Right atrium auricular region (tissue), 2 donors: ENCODE results near the gene INPP5A. TPM values are rescaled to one million over a fixed set of nuclear protein-coding genes. Genes with fewer than 3 reads are reported as not detected.

Experiments
- DNase-seq: peaks from one replicate; pipeline ENCODE4 v3.0.0-alpha.2; 2019; ENCODE audit warnings: low spot score
- H3K27ac ChIP-seq, 2 donors: fragments of 200-600 bp; sonication (generic); 1 replicate in 1 of 2; 2 replicates in 1 of 2; pipeline ENCODE4 v1.5.1; 2016 to 2019
- H3K27me3 ChIP-seq, 2 donors: fragments of 200-600 bp; sonication (generic); one replicate each; pipeline versions ENCODE4 v1.5.1 to v1.6.0; 2017 to 2019
- H3K36me3 ChIP-seq: fragments of 200-600 bp; sonication (generic); one replicate; pipeline ENCODE4 v1.5.1; 2016
- H3K4me1 ChIP-seq, 2 donors: fragments of 200-600 bp; sonication (generic); one replicate each; pipeline versions ENCODE4 v1.5.1 to v1.6.0; 2017 to 2019
- H3K4me3 ChIP-seq, 2 donors: fragments of 200-600 bp; sonication (generic); 1 replicate in 1 of 2; 2 replicates in 1 of 2; pipeline ENCODE4 v1.5.1; 2017 to 2019; ENCODE audit warnings: mild to moderate bottlenecking in 1 of 2, moderate library complexity in 1 of 2
- H3K9me3 ChIP-seq, 2 donors: fragments of 200-600 bp; sonication (generic); one replicate each; pipeline ENCODE4 v1.5.1; 2019
- CTCF ChIP-seq, 2 donors: fragments of 200-600 bp; sonication (generic); IDR thresholded peaks; one replicate each; pipeline ENCODE4 v1.5.1; 2019; ENCODE audit warnings: antibody characterized with exemption in 2 of 2
- total RNA-seq, 2 donors: library from RNA; depleted of rRNA; stranded (reverse); fragments of >200 nt; gene quantifications; one replicate each; pipeline ENCODE4 v1.1.0, GENCODE V29; 2016

INPP5A gene
- total RNA-seq, 2 donors from 2014 or later: 116 to 143 TPM

- no peak for DNase-seq
- Histone ChIP-seq H3K4me1 (no peaks in the 10 kb centered on the region), H3K27ac (no peak overlapping the region), H3K4me3 (no peak overlapping the region), H3K27me3 (no peaks in the 10 kb centered on the region), H3K36me3 (peaks cover 10% of the 10 kb centered on the region), H3K9me3 (no peaks in the 10 kb centered on the region)
- TF ChIP-seq CTCF (IDR thresholded peaks at IDR 0.05): no peak
Measured at GRCh38 chr10:132763545-132763944, 226.0 kb downstream of the INPP5A start.

GRCh38 chr10:132764108-132764507 lies 226.5 kb downstream of the INPP5A start:
- Histone ChIP-seq H3K36me3 (peaks cover 12% of the 10 kb centered on the region), H3K27me3 (no peaks in the 10 kb centered on the region), H3K4me3 (no peak overlapping the region), H3K4me1 (no peaks in the 10 kb centered on the region), H3K9me3 (no peaks in the 10 kb centered on the region), H3K27ac (no peak overlapping the region)
- no peak for TF ChIP-seq CTCF (IDR thresholded peaks at IDR 0.05)
- DNase-seq: no peak

GRCh38 chr10:132765435-132765834 lies 227.8 kb downstream of the INPP5A start:
- no peak overlapping the region for H3K27ac ChIP-seq
- no peaks in the 10 kb centered on the region for H3K27me3 ChIP-seq
- H3K4me3 ChIP-seq: no peak overlapping the region
- no peak for DNase-seq
- no peaks in the 10 kb centered on the region for H3K9me3 ChIP-seq
- H3K4me1 ChIP-seq: no peaks in the 10 kb centered on the region
- peaks cover 13% of the 10 kb centered on the region for H3K36me3 ChIP-seq
- TF ChIP-seq CTCF (IDR thresholded peaks at IDR 0.05): no peak

- Histone ChIP-seq H3K27ac (no peak overlapping the region), H3K4me1 (no peaks in the 10 kb centered on the region), H3K36me3 (peaks cover 13% of the 10 kb centered on the region), H3K27me3 (no peaks in the 10 kb centered on the region), H3K9me3 (no peaks in the 10 kb centered on the region), H3K4me3 (no peak overlapping the region)
- no peak for DNase-seq
- no peak for TF ChIP-seq CTCF (IDR thresholded peaks at IDR 0.05)
Measured at GRCh38 chr10:132766291-132766690, 228.7 kb downstream of the INPP5A start.

- H3K27me3 ChIP-seq: no peaks in the 10 kb centered on the region
- TF ChIP-seq CTCF (IDR thresholded peaks at IDR 0.05): no peak
- H3K4me1 ChIP-seq: no peaks in the 10 kb centered on the region
- no peaks in the 10 kb centered on the region for H3K9me3 ChIP-seq
- H3K4me3 ChIP-seq: no peak overlapping the region
- DNase-seq: no peak
- peaks cover 13% of the 10 kb centered on the region for H3K36me3 ChIP-seq
- H3K27ac ChIP-seq: no peak overlapping the region
Measured at GRCh38 chr10:132768346-132769248, 231.0 kb downstream of the INPP5A start.
